Vagina (tissue), 2 donors: ENCODE data around the gene RPUSD2. TPM values are rescaled to one million over a fixed set of nuclear protein-coding genes. Genes with fewer than 3 reads are reported as not detected.

Experiments used
- DNase-seq, 2 donors: peaks; one replicate each; pipeline ENCODE4 v3.0.0-alpha.2; 2017; ENCODE audit errors: extremely low spot score in 2 of 2
- H3K27ac ChIP-seq: fragments of 200-600 bp; sonication (generic); one replicate; pipeline ENCODE4 v1.5.1; 2019
- H3K27me3 ChIP-seq: fragments of 200-600 bp; sonication (generic); one replicate; pipeline ENCODE4 v1.5.1; 2019
- H3K36me3 ChIP-seq, 2 donors: fragments of 200-600 bp; sonication (generic); one replicate each; pipeline ENCODE4 v1.5.1; 2017 to 2019
- H3K4me1 ChIP-seq: fragments of 200-600 bp; sonication (generic); one replicate; pipeline ENCODE4 v1.5.1; 2019
- H3K4me3 ChIP-seq, 2 donors: fragments of 200-600 bp; sonication (generic); 1 replicate in 1 of 2; 2 replicates in 1 of 2; pipeline ENCODE4 v1.5.1; 2016 to 2019
- H3K9me3 ChIP-seq: fragments of 200-600 bp; sonication (generic); one replicate; pipeline ENCODE4 v1.5.1; 2019
- CTCF ChIP-seq, 3 experiments: fragments of 450-650 bp in 2 of 3; fragments of 200-600 bp in 1 of 3; sonication (generic) in 1 of 3; IDR thresholded peaks; one replicate each; pipeline ENCODE4 v1.5.1; 2017 to 2019; ENCODE audit warnings: antibody characterized with exemption in 3 of 3, mild to moderate bottlenecking in 2 of 3, moderate library complexity in 2 of 3
- POLR2A ChIP-seq, 2 donors: fragments of 450-650 bp; IDR thresholded peaks; one replicate each; pipeline ENCODE4 v1.6.1; 2017; ENCODE audit warnings: antibody characterized with exemption in 2 of 2, mild to moderate bottlenecking in 2 of 2, moderate library complexity in 2 of 2
- POLR2AphosphoS5 ChIP-seq, 2 donors: sonication (generic); formaldehyde crosslinking; IDR thresholded peaks; one replicate each; pipeline ENCODE4 v1.9.0; 2017; ENCODE audit warnings: antibody characterized with exemption in 2 of 2, mild to moderate bottlenecking in 2 of 2, low read depth in 1 of 2; ENCODE audit not compliant: insufficient read depth in 1 of 2
- intact Hi-C: fragments of 100-400 bp; cut with DNase I; formaldehyde crosslinking; loops from one replicate; pipeline ENCODE4 v1.15.1; 2023
- total RNA-seq: library from RNA; depleted of rRNA; stranded (reverse); fragments of >200 nt; gene quantifications from one replicate; pipeline ENCODE4 v1.2.3, GENCODE V29; 2016

RPUSD2 gene
- total RNA-seq, 1 donor from 2014 or later = 12.8 TPM

- no peak for TF ChIP-seq POLR2AphosphoS5 (IDR thresholded peaks at IDR 0.05; ENCODE audit: insufficient read depth in 1 of 2, low read depth in 1 of 2)
- no peak for TF ChIP-seq POLR2A (IDR thresholded peaks at IDR 0.05)
- TF ChIP-seq CTCF (IDR thresholded peaks at IDR 0.05) = no peak
- H3K9me3 ChIP-seq = no peaks in the 10 kb centered on the region
- intact Hi-C loops = no loop called here
- H3K27ac ChIP-seq = no peak overlapping the region
- no peak for DNase-seq
- no peak overlapping the region for H3K4me3 ChIP-seq
- H3K36me3 ChIP-seq = peaks cover 0 to 36% of the 10 kb centered on the region in 2 donors
- no peaks in the 10 kb centered on the region for H3K27me3 ChIP-seq
- H3K4me1 ChIP-seq = no peaks in the 10 kb centered on the region
Measured at GRCh38 chr15:40554161-40554525, 15.0 kb upstream of the RPUSD2 start.

- Histone ChIP-seq H3K36me3 (peaks cover 0 to 29% of the 10 kb centered on the region in 2 donors), H3K27ac (no peak overlapping the region), H3K4me3 (no peak overlapping the region), H3K27me3 (no peaks in the 10 kb centered on the region), H3K4me1 (no peaks in the 10 kb centered on the region), H3K9me3 (no peaks in the 10 kb centered on the region)
- DNase-seq = no peak
- intact Hi-C loops = no loop called here
- TF ChIP-seq POLR2A (IDR thresholded peaks at IDR 0.05) = no peak
- no peak for TF ChIP-seq CTCF (IDR thresholded peaks at IDR 0.05)
- TF ChIP-seq POLR2AphosphoS5 (IDR thresholded peaks at IDR 0.05; ENCODE audit: insufficient read depth in 1 of 2, low read depth in 1 of 2) = no peak
Measured at GRCh38 chr15:40555876-40556275, 13.2 kb upstream of the RPUSD2 start.

- H3K27me3 ChIP-seq = no peaks in the 10 kb centered on the region
- DNase-seq = no peak
- H3K4me1 ChIP-seq = no peaks in the 10 kb centered on the region
- no peak overlapping the region for H3K4me3 ChIP-seq
- H3K27ac ChIP-seq = no peak overlapping the region
- TF ChIP-seq POLR2AphosphoS5 (IDR thresholded peaks at IDR 0.05; ENCODE audit: insufficient read depth in 1 of 2, low read depth in 1 of 2) (no peak), CTCF (IDR thresholded peaks at IDR 0.05) (no peak), POLR2A (IDR thresholded peaks at IDR 0.05) (no peak)
- H3K36me3 ChIP-seq = peaks cover 0 to 19% of the 10 kb centered on the region in 2 donors
- no peaks in the 10 kb centered on the region for H3K9me3 ChIP-seq
- intact Hi-C loops = no loop called here
Measured at GRCh38 chr15:40558952-40559742, 10.0 kb upstream of the RPUSD2 start.

GRCh38 chr15:40562691-40563090 lies 6.4 kb upstream of the RPUSD2 start:
- TF ChIP-seq CTCF (IDR thresholded peaks at IDR 0.05) = no peak
- no peak for TF ChIP-seq POLR2A (IDR thresholded peaks at IDR 0.05)
- no peak for TF ChIP-seq POLR2AphosphoS5 (IDR thresholded peaks at IDR 0.05; ENCODE audit: insufficient read depth in 1 of 2, low read depth in 1 of 2)
- intact Hi-C loops = no loop called here
- Histone ChIP-seq H3K9me3 (no peaks in the 10 kb centered on the region), H3K27ac (no peak overlapping the region), H3K27me3 (no peaks in the 10 kb centered on the region), H3K4me1 (no peaks in the 10 kb centered on the region), H3K36me3 (no peaks in the 10 kb centered on the region), H3K4me3 (no peak overlapping the region)
- no peak for DNase-seq

- Histone ChIP-seq H3K36me3 (no peaks in the 10 kb centered on the region), H3K27ac (no peak overlapping the region), H3K27me3 (no peaks in the 10 kb centered on the region), H3K4me1 (no peaks in the 10 kb centered on the region), H3K4me3 (no peak overlapping the region), H3K9me3 (no peaks in the 10 kb centered on the region)
- intact Hi-C loops = no loop called here
- no peak for TF ChIP-seq POLR2A (IDR thresholded peaks at IDR 0.05)
- no peak for TF ChIP-seq CTCF (IDR thresholded peaks at IDR 0.05)
- no peak for TF ChIP-seq POLR2AphosphoS5 (IDR thresholded peaks at IDR 0.05; ENCODE audit: insufficient read depth in 1 of 2, low read depth in 1 of 2)
- DNase-seq = no peak
Measured at GRCh38 chr15:40563426-40563825, 5.7 kb upstream of the RPUSD2 start.
